HG02840 (cell line): ENCODE results near the gene CCDC197.

Source experiments
- ATAC-seq: cut with Tn5 transposase; IDR thresholded peaks from one replicate; pipeline ENCODE4 v1.9.1; 2021; ENCODE audit warnings: mild to moderate bottlenecking, moderate library complexity, moderate number of reproducible peaks; ENCODE audit not compliant: unreplicated experiment, low FRiP score

The CCDC197 gene

GRCh38 chr14:93976477-93977057, 20.5 kb upstream of the CCDC197 start, which contains the start of gene ASB2:
Gene ASB2, minus strand, starts transcription at chr14:93976570. Its CDS starts 12,031 bp downstream, at chr14:93964539.
- no peak for ATAC-seq

DNA sequence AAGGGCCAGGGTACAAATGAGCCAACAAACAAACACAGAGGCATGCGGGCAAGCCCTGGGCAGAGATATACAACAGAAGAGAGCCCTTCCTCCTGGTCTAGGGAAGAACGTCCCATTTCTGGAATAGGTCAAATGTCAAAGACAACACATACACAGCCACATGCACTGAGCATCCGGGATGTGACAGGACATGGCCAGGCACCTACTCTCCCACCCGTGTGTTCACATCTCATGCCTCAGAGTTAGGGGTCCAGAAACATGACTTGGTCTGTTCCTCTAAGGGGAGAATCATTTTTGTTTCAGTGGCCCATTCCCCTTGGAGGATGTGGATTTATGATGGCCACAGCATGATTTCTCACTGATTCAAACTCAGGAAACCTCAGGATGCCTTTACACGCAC, 19.9 kb upstream of the CCDC197 start:
- ATAC-seq = no peak

- peak; percentile 53 for ATAC-seq
Measured at GRCh38 chr14:93977790-93978581, 19.1 kb upstream of the CCDC197 start.

DNA sequence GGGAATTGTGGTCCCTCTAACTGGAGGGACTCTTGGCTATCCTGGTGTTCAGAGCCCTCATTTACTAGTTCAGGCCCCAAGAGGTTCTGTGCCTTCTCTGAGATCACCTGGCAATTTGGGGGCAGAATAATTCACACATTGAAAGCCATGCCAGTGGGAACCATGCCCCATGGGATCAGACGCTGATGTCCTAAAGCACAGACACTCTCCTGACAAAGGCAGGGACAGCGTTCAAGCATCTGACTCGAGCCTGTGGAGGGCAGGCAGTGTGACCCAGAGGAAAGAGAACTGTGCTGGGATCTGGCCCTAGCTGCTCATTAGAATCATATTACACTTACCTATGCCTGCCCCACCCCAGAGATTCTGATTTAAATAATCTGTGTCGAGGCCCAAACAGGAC, 18.4 kb upstream of the CCDC197 start:
- peak; percentile 5 for ATAC-seq

- ATAC-seq = no peak
Measured at GRCh38 chr14:93980456-93981201, 16.5 kb upstream of the CCDC197 start.

GRCh38 chr14:93981316-93982229, 15.5 kb upstream of the CCDC197 start:
- no peak for ATAC-seq

DNA sequence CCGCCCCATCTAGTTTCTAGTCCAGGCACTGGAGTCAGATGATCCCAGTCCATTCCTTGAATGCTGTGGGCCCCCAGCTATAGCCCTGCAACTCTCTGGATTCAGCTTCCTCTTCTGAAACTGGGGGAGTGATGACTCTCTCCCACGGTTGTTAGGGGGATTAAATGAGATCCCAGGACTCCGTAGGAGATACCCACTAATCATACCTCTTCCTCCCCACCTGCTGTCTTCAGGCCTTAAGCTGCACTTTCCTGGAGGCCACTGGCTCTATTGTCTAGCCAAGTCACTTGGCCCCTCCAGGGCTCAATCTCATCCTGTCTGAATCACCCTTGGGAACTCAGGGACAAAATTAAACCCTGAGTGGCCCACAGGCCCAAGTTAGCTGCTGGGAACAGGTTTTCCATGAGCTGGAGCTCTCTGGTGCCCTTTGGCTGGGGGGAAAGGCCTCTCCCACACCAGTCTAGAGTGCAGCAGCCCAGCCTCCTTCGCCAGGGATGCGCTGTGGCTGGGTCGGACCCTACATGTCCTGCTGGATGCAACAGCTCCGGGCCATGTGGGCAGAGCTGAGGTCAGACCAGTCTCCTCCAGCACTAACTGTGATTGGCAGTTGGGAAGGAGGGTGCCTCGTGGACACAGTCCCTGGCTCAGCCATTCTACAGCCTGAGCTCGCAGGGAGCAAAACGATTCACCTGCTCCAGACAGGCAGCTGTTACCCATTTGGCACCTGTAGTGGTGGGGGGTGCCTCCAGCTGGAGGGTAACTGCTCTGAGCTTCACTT, 14.7 kb upstream of the CCDC197 start:
- ATAC-seq = no peak

GRCh38 chr14:93984070-93984469, 13.0 kb upstream of the CCDC197 start:
- no peak for ATAC-seq

- ATAC-seq = no peak
Measured at GRCh38 chr14:93984987-93985410, 12.1 kb upstream of the CCDC197 start.

DNA sequence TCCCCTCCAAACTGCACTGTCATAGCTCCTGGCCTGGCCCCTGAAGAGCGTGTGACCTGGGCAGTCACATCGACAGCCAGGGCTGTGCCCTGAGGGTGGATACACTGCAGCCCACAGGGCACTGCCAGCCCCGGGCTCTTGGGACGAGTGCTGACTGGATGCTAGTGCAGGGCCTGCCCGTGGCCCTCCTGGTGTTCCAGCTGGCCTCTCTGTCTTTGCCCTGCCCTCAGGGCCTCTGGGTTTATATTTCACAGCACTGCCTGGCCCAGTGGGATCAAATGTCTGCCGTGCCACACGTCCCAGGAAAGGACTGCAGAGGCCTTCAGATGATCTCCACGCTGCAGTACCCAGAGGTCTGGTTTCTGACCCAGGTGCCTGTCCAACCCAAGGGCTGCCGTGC, 10.1 kb upstream of the CCDC197 start:
- no peak for ATAC-seq

DNA sequence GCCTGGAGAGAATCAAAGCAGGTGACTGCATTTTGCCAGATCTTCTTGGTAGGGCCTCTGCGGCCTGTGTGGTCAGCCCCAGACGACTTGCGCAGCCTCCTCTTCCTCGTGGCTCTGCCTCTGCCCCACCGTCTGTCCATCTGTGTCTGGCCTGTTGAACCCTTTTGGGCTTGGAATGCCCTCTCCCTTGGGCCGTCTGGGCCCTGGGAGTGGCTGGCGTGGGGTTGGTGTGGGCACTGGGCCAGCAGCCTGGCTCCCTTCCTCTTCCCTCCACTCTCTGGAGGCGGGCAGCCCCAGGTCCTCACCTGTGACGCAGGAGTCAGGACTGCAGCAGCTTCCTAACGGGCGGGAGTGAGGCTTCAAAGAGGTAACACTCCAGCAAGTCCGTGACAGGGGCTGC, 9.7 kb upstream of the CCDC197 start:
- no peak for ATAC-seq

- ATAC-seq = no peak
Measured at GRCh38 chr14:93987815-93988476, 9.2 kb upstream of the CCDC197 start.

DNA sequence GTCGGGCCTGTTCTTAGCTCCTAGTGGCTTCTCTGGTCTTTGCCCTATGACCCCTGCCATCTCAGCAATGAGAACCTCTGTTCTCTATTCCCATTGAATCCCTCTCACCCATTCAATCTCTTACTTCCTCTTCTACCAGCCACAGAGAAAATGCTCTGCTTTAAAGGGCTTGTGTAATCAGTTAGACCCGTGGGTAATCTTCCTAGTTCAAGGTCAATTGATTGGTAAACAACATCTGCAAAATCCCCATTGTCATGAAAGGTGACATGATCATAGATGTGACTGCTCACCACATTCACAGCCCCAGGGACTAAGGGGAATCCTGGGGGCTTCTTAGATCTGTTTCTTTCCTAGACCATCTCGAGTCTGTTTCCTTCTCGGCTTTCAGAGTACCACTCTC, 7.2 kb upstream of the CCDC197 start:
- no peak for ATAC-seq

DNA sequence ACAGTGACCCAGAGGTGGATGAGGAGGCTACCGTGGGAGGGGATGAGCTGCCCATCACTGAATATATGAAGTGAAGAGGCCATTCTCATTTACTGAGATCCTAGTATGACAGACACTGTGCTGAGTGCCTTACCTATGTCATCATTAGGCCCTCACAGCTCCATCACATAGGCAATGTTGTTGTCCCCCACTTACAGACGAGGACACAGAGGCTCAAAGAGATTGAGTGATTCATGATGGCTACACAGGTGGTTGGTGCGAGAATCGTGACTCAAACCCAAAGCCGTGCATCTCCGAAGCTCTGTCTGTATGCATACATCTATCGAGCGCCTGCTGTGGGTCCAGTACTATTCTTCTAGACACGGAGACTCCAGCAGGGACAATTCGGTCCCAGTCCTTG, 5.9 kb upstream of the CCDC197 start:
- ATAC-seq = no peak

DNA sequence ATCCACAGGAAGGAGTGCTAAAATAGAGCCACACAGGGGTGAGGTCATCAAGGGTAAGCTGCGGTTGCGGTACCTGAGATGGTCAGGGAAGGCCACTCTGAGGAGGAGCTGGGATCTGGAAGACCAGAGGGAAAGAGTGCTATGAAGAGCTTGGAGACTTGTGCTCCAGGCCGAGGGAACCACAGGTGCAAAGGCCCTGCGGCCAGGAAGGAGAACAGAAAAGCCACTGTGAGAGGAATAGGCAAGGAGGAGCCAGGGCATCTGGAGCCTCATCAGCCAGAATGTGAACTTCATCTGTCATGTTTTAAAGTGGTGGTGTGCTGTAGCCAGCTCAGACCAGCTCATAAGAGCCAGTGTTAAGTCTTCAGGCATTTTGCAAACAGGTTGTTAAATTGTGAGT, 5.5 kb upstream of the CCDC197 start:
- ATAC-seq = no peak

GRCh38 chr14:93993382-93993781, 3.7 kb upstream of the CCDC197 start:
- ATAC-seq = no peak

DNA sequence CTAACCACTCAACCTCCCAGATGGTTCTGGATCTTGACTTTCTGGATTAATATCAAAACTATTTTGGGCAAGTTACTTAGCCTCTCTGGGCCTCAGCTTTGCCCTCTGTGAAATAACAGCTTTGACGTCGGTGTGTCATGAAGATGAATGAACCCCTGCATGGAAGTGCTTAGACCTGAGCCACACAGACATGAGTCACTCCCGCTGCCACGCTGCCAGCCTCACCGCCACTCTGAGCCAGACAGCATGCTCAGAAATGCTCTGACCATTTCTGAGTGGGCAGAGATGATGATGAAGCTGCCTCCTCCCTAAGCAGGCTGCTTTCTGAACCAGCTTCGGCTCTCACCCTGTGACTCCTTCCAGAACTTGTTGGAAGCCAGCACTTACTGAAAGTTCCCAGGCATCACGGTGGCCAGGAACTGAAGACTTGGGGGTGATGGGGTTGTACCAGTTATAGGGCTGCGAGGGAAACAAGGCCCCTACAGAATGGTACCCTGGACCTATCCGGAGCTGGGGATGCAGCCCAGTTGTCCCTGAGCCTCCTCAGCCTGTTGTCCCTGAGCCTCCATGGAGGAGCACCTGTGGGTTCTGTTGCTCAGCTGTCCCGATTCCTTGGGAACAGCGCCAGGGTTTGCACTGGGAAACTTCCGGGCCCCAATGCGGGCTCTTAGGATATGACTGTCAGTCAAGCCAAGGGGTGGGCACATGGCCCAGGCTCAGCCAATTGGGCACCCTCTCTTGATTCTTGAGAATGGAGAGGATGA, 2.0 kb upstream of the CCDC197 start:
- ATAC-seq = no peak

- ATAC-seq = no peak
Measured at GRCh38 chr14:93996130-93996695, 888 bp upstream of the CCDC197 start.
